ENCODE results near the gene PFKP. TPM values are rescaled to one million over a fixed set of nuclear protein-coding genes. Genes with fewer than 3 reads are reported as not detected.

The PFKP gene
- total RNA-seq, 2 experiments from 2014 or later, result 32.2 to 38.9 TPM

GRCh38 chr10:3090914-3091787 is 23.8 kb downstream of the PFKP start:
- H3K4me1 Mint-ChIP-seq (ENCODE audit: low read depth), result peaks cover 54% of the 10 kb centered on the region
- no peaks in the 10 kb centered on the region for H3K27me3 ChIP-seq (ENCODE audit: control insufficient read depth in 1 of 2, insufficient read depth in 2 of 2, low read length in 2 of 2)
- ATAC-seq (ENCODE audit: poor library complexity) (no peak), DNase-seq (no peak)
- peak overlapping the region; percentile 27 for H3K4me3 Mint-ChIP-seq
- H3K27me3 Mint-ChIP-seq, result no peaks in the 10 kb centered on the region
- no peak overlapping the region for H3K4me3 ChIP-seq (ENCODE audit: low read length)
- intact Hi-C loops (cut with DNase I, micrococcal nuclease), result no loop called here
- H3K27ac ChIP-seq (ENCODE audit: low read depth in 1 of 2, low read length in 2 of 2), result no peak overlapping the region
- H3K27ac Mint-ChIP-seq, result peak overlapping the region; percentile 39
- peaks cover 6% of the 10 kb centered on the region for H3K36me3 ChIP-seq (ENCODE audit: insufficient read depth, low read length)
- peaks cover 30% of the 10 kb centered on the region for H3K4me1 ChIP-seq (ENCODE audit: insufficient read depth, low read length)
- H3K9me3 ChIP-seq (ENCODE audit: control insufficient read depth in 1 of 2, insufficient read depth in 1 of 2, low read length in 2 of 2), result no peaks in the 10 kb centered on the region
- H3K9me3 Mint-ChIP-seq, result no peaks in the 10 kb centered on the region
- CTCF ChIA-PET, result no interaction called here
- POLR2A ChIA-PET, result no interaction called here
- peaks cover 28% of the 10 kb centered on the region for H3K36me3 Mint-ChIP-seq (ENCODE audit: low read depth)
- TF ChIP-seq CTCF (IDR thresholded peaks at IDR 0.05), result no peak

GRCh38 chr10:3091921-3092320 is 24.6 kb downstream of the PFKP start:
- no peaks in the 10 kb centered on the region for H3K27me3 ChIP-seq (ENCODE audit: control insufficient read depth in 1 of 2, insufficient read depth in 2 of 2, low read length in 2 of 2)
- ChIA-PET CTCF (no interaction called here), POLR2A (no interaction called here)
- Mint-ChIP-seq H3K27ac (no peak overlapping the region), H3K27me3 (no peaks in the 10 kb centered on the region), H3K36me3 (ENCODE audit: low read depth) (peaks cover 21% of the 10 kb centered on the region), H3K4me1 (ENCODE audit: low read depth) (peaks cover 54% of the 10 kb centered on the region), H3K9me3 (no peaks in the 10 kb centered on the region), H3K4me3 (no peak overlapping the region)
- no peak overlapping the region for H3K4me3 ChIP-seq (ENCODE audit: low read length)
- H3K27ac ChIP-seq (ENCODE audit: low read depth in 1 of 2, low read length in 2 of 2), result no peak overlapping the region
- H3K4me1 ChIP-seq (ENCODE audit: insufficient read depth, low read length), result peaks cover 35% of the 10 kb centered on the region
- ATAC-seq (ENCODE audit: poor library complexity) (no peak), DNase-seq (no peak)
- intact Hi-C loops (cut with DNase I, micrococcal nuclease), result no loop called here
- H3K36me3 ChIP-seq (ENCODE audit: insufficient read depth, low read length), result peaks cover 2% of the 10 kb centered on the region
- H3K9me3 ChIP-seq (ENCODE audit: control insufficient read depth in 1 of 2, insufficient read depth in 1 of 2, low read length in 2 of 2), result no peaks in the 10 kb centered on the region
- no peak for TF ChIP-seq CTCF (IDR thresholded peaks at IDR 0.05)

GRCh38 chr10:3093996-3094395 is 26.6 kb downstream of the PFKP start:
- ATAC-seq (ENCODE audit: poor library complexity) (no peak), DNase-seq (no peak)
- Histone ChIP-seq H3K36me3 (ENCODE audit: insufficient read depth, low read length) (peaks cover 7% of the 10 kb centered on the region), H3K4me1 (ENCODE audit: insufficient read depth, low read length) (peaks cover 35% of the 10 kb centered on the region), H3K27me3 (ENCODE audit: control insufficient read depth in 1 of 2, insufficient read depth in 2 of 2, low read length in 2 of 2) (no peaks in the 10 kb centered on the region), H3K9me3 (ENCODE audit: control insufficient read depth in 1 of 2, insufficient read depth in 1 of 2, low read length in 2 of 2) (no peaks in the 10 kb centered on the region), H3K27ac (ENCODE audit: low read depth in 1 of 2, low read length in 2 of 2) (no peak overlapping the region), H3K4me3 (ENCODE audit: low read length) (no peak overlapping the region)
- ChIA-PET CTCF (no interaction called here), POLR2A (no interaction called here)
- Mint-ChIP-seq H3K27me3 (no peaks in the 10 kb centered on the region), H3K4me1 (ENCODE audit: low read depth) (peaks cover 49% of the 10 kb centered on the region), H3K36me3 (ENCODE audit: low read depth) (peaks cover 31% of the 10 kb centered on the region), H3K27ac (no peak overlapping the region), H3K9me3 (no peaks in the 10 kb centered on the region), H3K4me3 (no peak overlapping the region)
- intact Hi-C loops (cut with DNase I, micrococcal nuclease), result no loop called here
- no peak for TF ChIP-seq CTCF (IDR thresholded peaks at IDR 0.05)

All from CD4-positive, alpha-beta T cell (primary cell).